ENCODE data around the gene IL13RA2. TPM values are rescaled to one million over a fixed set of nuclear protein-coding genes. Genes with fewer than 3 reads are reported as not detected.

Gene IL13RA2
- total RNA-seq, 4 donors from 2014 or later, result 0.51 to 1.5 TPM; not detected in 2

GRCh38 chrX:114964374-114964773, 53.0 kb downstream of the IL13RA2 start:
- TF ChIP-seq CTCF (IDR thresholded peaks at IDR 0.05; ENCODE audit: low read depth), result no peak

DNA sequence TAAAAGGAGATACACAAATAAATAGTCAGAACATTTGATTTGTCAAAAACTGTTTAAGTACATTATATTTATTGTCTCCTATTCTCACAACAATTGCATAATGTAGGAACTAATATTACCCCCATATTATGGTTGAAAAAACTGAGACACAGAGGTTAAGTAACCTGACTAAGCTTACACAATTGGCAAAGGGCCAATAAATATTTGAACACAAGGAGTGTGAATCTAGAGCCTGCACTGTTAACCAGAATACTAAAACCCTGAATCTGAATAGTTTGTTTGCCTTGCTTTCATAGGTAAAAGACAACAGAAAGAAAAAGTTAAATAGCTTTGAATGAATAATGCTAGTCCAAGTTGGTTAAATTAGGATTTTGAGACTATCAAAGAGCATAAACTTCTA, 55.2 kb downstream of the IL13RA2 start:
- no peak for TF ChIP-seq CTCF (IDR thresholded peaks at IDR 0.05; ENCODE audit: low read depth)

GRCh38 chrX:114959729-114960128, 57.7 kb downstream of the IL13RA2 start:
- no peak for TF ChIP-seq CTCF (IDR thresholded peaks at IDR 0.05; ENCODE audit: low read depth)

Small RNA genes lying within 50 kb of the gene (small RNA-seq; reads per million reads assigned to genes)
- gene RNU6-648P, result not detected

Other genes starting within 250 kb of the IL13RA2 start
- gene RBMXL3, start 171.8 kb upstream of the IL13RA2 start, total RNA-seq, result not detected
- gene LRCH2, start 216.5 kb upstream of the IL13RA2 start, total RNA-seq, result 1 to 10 TPM; 4.0 to 6.0 (median 4.7) TPM